Measurements from ENCODE around the gene SNCAIP. TPM values are rescaled to one million over a fixed set of nuclear protein-coding genes. Genes with fewer than 3 reads are reported as not detected.
"Not testable (repeated sequence)": the region's sequence is repeated elsewhere in the genome, so short reads cannot be mapped to it uniquely, and the experiment has no call there.

Gene SNCAIP
- total and polyA plus RNA-seq, 12 donors = 1.3 to 6.4 (median 2.7) TPM

DNA sequence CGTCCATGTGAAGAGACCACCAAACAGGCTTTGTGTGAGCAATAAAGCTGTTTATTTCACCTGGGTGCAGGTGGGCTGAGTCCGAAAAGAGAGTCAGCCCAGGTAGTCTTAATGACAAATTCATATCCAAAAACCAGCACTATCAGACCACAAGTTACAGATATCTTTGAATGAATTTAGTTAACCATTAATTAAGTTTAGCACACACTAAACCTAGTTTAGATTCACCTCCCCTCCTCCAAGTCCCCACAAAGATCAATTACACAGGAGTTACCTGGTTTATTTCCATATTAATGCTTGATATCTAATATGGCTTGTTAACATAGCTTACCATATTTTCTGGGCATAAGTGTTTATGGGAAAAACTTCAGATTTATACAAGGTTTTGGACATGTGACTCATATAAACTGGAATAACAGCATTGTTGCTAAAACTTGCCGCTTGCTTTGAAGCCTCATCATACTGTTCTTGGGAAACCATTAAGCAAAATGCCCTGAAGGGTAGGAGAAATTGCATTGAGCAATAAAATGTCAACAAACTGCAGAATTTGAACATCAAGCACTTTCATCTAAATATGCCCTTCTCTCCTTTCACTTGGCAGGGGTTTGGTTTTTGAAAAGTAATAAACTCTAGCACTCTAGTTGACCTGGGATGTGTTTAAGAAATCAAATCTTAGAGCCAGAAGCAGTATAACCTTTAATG is 166.9 kb downstream of the SNCAIP start:
- WGBS, 4 donors = 92 to 98% (median 95%) methylated on average over 2 to 3 of the region's 3 CpGs
- Histone ChIP-seq H3K36me3 (replicated peaks in 1 of 2) (no peaks in the 10 kb centered on the region), H3K9me3 (replicated peaks in 1 of 3) (no peaks in the 10 kb centered on the region), H3K27me3 (no peaks in the 10 kb centered on the region), H3K4me3 (no peak overlapping the region), H3K27ac (no peak overlapping the region), H3K4me1 (replicated peaks in 1 of 2) (no peaks in the 10 kb centered on the region)
- DNase-seq = no peak
- TF ChIP-seq, protein P1, sequence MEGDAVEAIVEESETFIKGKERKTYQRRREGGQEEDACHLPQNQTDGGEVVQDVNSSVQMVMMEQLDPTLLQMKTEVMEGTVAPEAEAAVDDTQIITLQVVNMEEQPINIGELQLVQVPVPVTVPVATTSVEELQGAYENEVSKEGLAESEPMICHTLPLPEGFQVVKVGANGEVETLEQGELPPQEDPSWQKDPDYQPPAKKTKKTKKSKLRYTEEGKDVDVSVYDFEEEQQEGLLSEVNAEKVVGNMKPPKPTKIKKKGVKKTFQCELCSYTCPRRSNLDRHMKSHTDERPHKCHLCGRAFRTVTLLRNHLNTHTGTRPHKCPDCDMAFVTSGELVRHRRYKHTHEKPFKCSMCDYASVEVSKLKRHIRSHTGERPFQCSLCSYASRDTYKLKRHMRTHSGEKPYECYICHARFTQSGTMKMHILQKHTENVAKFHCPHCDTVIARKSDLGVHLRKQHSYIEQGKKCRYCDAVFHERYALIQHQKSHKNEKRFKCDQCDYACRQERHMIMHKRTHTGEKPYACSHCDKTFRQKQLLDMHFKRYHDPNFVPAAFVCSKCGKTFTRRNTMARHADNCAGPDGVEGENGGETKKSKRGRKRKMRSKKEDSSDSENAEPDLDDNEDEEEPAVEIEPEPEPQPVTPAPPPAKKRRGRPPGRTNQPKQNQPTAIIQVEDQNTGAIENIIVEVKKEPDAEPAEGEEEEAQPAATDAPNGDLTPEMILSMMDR (IDR thresholded peaks at IDR 0.05) = no peak
- no peak for TF ChIP-seq POLR2A (IDR thresholded peaks at IDR 0.05)
- intact Hi-C loops (cut with DNase I) = no loop called here

DNA sequence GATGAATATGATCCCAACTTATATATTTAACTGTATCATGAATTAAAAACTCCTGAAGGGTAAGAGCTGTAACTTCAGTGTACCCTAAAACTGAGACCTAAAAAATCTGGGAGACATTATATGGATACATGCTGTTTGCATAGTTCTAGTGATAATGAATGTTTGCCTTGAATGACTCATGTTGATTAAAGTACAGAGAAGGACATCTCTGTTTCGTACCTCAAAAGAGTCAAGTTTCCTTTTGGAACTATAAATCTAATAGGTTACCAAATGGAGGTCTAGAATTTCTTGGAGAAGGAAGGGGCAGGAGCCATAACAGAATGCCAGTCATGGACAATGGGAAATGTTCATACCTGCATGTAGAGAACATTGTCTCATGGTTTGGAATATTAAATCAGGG is 168.1 kb downstream of the SNCAIP start:
- no peaks in the 10 kb centered on the region for H3K27me3 ChIP-seq
- H3K4me3 ChIP-seq = no peak overlapping the region
- H3K27ac ChIP-seq = no peak overlapping the region
- H3K36me3 ChIP-seq (replicated peaks in 1 of 2) = no peaks in the 10 kb centered on the region
- intact Hi-C loops (cut with DNase I) = no loop called here
- WGBS, 4 donors = 37 to 68% (median 45%) methylated on average over 1 of the region's 1 CpG
- no peaks in the 10 kb centered on the region for H3K9me3 ChIP-seq (replicated peaks in 1 of 3)
- TF ChIP-seq, protein P1 (IDR thresholded peaks at IDR 0.05) = no peak
- no peak for TF ChIP-seq POLR2A (IDR thresholded peaks at IDR 0.05)
- no peak for DNase-seq
- no peaks in the 10 kb centered on the region for H3K4me1 ChIP-seq (replicated peaks in 1 of 2)

DNA sequence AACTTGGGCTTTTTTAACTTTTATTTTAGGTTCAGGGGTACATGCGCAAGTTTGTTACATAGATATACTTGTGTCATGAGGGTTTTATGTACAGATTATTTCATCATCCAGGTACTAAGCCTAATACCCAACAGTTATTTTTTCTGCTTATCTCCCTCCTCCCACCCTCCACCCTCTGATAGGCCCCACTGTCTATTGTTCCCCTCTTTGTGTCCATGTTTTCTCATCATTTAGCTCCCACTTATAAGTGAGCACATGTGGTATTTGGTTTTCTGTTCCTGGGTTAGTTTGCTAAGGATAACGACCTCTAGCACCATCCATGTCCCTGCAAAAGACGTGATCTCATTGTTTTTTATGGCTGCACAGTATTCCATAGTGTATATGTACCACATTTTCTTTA is 172.1 kb downstream of the SNCAIP start:
- Histone ChIP-seq H3K27me3 (no peaks in the 10 kb centered on the region), H3K4me1 (replicated peaks in 1 of 2) (no peaks in the 10 kb centered on the region), H3K9me3 (replicated peaks in 1 of 3) (no peaks in the 10 kb centered on the region), H3K27ac (no peak overlapping the region), H3K4me3 (no peak overlapping the region), H3K36me3 (replicated peaks in 1 of 2) (no peaks in the 10 kb centered on the region)
- intact Hi-C loops (cut with DNase I) = no loop called here
- 82 to 90% (median 87%) methylated on average over 3 of the region's 3 CpGs for WGBS, 4 donors
- TF ChIP-seq, protein P1 (IDR thresholded peaks at IDR 0.05) = no peak
- TF ChIP-seq POLR2A (IDR thresholded peaks at IDR 0.05) = no peak
- DNase-seq = no peak

DNA sequence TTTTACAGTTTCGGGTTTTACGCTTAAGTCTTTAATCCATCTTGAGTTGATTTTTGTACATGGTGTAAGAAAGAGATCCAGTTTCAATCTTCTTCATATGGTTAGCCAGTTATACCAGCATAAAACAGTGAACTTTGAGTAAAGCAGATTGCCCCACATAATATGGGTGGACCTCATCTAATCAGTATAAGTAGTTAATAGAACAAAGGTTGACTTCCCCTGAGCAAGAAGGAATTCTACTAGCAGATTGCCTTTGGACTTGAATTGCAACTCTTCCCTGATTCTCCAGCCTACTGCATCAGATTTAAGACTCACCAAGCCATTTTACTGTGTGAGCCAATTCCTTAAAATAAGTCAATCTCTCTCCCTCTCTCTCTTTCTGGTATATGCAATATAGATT is 173.2 kb downstream of the SNCAIP start:
- Histone ChIP-seq H3K27ac (no peak overlapping the region), H3K27me3 (no peaks in the 10 kb centered on the region), H3K4me1 (replicated peaks in 1 of 2) (no peaks in the 10 kb centered on the region), H3K4me3 (no peak overlapping the region), H3K36me3 (replicated peaks in 1 of 2) (no peaks in the 10 kb centered on the region), H3K9me3 (replicated peaks in 1 of 3) (no peaks in the 10 kb centered on the region)
- TF ChIP-seq, protein P1 (IDR thresholded peaks at IDR 0.05) = no peak
- no peak for TF ChIP-seq POLR2A (IDR thresholded peaks at IDR 0.05)
- DNase-seq = no peak
- intact Hi-C loops (cut with DNase I) = no loop called here
- 84 to 93% (median 86%) methylated on average over 2 of the region's 2 CpGs for WGBS, 4 donors

DNA sequence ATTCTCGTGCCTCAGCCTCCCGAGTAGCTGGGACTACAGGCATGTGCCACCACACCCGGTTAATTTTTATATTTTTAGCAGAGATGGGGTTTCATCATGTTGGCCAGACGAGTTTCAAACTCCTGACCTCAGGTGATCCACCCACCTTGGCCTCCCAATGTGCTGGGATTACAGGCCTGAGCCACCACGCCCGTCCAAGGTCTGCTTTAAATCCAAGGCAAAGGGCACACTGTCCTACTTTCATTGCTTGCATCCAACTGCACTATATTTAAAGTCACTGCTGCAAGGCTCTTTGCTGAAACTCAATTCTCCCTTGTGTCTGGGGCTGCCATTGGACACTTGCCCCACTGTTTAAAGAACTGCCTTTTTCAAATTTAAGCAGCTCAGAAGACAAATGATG is 174.6 kb downstream of the SNCAIP start:
- H3K27me3 ChIP-seq; intact Hi-C loops (cut with DNase I); H3K36me3 ChIP-seq (replicated peaks in 1 of 2); H3K4me3 ChIP-seq; H3K9me3 ChIP-seq (replicated peaks in 1 of 3); DNase-seq; H3K27ac ChIP-seq; H3K4me1 ChIP-seq (replicated peaks in 1 of 2): not testable (repeated sequence)
- WGBS, 4 donors = 85 to 92% (median 86%) methylated on average over 6 of the region's 6 CpGs

Data from adrenal gland (tissue), 12 donors.